HG03439 (cell line): ENCODE measurements around the gene MRPL44.

Source experiments
- ATAC-seq: cut with Tn5 transposase; IDR thresholded peaks from one replicate; pipeline ENCODE4 v1.9.1; 2021; ENCODE audit warnings: mild to moderate bottlenecking, moderate library complexity; ENCODE audit not compliant: unreplicated experiment

MRPL44 gene

GRCh38 chr2:223957092-223957851 is at the start of gene MRPL44:
MRPL44 (plus strand) TSS chr2:223957463; CDS start chr2:223957473, 10 bp downstream.
- peak; percentile 87 for ATAC-seq

DNA sequence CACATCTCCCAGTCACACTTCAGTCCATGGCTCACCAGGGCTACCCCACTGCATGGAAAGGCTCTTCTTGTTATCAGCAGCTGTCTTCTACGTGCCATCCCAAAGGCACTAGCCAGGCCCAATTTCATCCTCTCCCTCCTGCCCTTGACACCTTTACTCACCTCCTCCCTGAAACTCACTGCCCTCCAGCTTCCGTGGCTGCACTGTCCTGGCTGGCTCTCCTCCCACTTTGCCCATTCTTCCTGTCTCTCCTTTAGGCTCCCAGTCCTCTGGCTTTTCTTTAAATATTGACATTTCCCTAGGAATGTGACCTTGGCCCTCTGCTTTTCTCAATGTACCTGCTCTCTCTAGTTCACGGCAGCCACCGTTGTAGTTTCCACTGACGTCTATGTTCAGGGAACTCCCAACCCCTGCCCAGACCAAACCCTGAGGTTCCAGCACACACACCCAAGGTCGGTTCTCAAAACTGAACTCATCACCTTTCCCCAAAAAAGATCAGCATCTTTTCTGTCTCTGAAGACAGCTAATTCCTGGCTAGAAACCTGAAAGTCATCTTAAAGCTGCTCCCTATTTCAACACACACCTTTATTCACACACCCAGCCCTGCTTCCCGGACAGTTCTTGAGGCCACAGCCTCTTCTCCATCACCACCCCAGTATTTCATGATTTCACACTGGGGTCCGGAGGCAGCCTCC is 48.8 kb upstream of the MRPL44 start:
- no peak for ATAC-seq

GRCh38 chr2:223909001-223909741 is 48.1 kb upstream of the MRPL44 start:
- no peak for ATAC-seq

DNA sequence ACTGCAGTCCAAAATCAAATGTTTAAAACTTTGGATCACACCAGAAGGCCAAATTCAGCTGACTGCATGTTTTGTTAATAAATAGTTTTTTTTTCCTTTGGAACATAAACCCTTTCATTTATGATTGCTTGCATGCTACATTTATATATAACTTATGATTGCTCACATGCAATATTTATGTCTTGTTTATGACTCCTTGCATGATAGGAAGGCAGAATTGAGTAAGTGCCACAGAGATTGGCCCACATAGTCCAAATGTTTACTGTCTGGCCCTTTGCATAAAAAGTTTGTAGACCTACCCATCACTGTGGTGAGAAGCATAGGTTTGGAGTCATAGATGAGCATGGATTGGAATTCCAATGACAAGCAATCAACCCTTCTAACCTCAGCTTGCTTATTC is 42.9 kb upstream of the MRPL44 start:
- ATAC-seq = no peak

- no peak for ATAC-seq
Observed at GRCh38 chr2:223915071-223915470, 42.2 kb upstream of the MRPL44 start.

GRCh38 chr2:223916181-223916920 is 40.9 kb upstream of the MRPL44 start:
- no peak for ATAC-seq

DNA sequence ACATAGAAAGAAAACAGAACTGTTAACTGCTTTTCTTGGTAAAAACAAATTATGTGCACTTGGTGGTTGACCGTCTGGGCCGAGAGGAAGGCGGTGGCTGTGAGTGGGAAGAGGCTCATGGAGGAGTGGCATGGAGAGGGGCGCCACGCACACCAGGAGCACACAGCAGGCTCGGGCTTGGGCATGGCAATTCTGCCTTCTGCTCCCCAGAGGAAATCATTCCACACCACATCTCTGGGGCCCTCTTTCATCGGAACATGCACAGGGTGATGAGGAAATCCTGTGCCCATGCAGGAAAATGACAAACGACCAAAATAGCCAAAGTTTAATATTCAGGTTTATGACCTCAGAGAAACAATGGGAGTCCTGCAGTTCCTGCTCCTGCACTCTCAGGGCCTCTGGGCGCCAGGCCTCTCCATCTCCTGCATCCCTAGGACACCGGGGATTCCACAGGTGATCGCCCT is 38.6 kb upstream of the MRPL44 start:
- no peak for ATAC-seq

GRCh38 chr2:223920109-223920508 is 37.2 kb upstream of the MRPL44 start:
- no peak for ATAC-seq

- ATAC-seq = no peak
Observed at GRCh38 chr2:223921204-223921603, 36.1 kb upstream of the MRPL44 start.

- ATAC-seq = no peak
Observed at GRCh38 chr2:223922308-223922707, 35.0 kb upstream of the MRPL44 start.

DNA sequence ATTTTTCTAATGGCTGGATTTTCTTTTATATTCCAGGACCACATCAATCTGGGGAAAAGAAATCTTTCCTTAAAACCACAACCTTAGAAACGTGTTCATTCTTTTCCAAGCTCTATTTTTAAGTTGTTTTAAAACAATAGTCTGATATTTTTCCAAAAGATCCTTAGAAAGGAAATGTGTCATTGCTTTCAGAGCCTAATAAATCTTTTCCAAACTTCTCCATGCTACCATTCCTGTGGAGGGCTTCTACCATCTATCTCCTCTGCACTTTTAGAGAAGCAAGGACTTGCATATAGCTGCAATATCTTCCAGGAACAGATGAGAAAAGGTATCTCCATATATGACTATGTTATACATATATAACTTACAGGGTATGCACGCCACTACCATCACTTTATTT is 33.3 kb upstream of the MRPL44 start:
- no peak for ATAC-seq

GRCh38 chr2:223925106-223925505 is 32.2 kb upstream of the MRPL44 start:
- ATAC-seq = no peak

DNA sequence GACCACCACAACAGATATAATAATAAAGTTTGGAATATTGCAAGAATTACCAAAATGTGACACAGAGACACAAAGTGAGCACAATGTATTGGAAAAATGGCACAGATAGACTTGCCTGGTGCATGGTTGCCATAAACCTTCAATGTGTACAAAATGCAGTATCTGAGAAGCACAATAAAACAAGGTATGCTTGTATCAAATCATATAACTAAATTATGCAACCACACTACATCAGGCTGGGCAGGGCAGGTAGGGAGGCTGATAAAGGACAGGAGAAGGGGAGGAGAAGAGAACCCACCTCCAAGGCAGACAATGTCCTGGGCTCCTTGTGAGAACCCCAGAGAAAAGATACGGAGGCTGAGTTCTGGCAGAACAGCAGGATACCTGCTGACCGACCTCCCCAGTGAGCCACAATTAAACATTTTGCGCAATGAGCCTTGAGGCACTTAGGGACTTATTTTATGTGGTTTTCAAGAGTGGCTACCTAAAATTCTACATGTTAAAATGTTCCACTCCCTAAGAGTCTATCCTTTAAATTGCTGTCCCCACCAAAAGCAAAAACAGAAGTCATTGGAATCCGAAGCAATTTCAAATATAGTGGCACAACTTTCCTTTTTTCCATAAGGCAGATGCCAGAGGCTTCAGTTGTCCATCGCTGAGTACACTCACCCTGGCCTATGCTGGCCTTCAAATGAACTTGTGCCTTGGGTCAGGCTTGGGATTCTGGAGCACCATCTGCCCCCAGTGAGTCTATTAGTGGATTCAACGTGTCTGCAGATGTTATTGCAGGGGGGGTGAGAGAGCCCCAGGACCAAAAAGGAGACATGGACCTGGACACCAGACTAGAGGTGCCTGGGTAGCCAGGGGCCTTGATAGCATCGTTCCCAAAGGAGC is 28.9 kb upstream of the MRPL44 start:
- ATAC-seq = no peak

DNA sequence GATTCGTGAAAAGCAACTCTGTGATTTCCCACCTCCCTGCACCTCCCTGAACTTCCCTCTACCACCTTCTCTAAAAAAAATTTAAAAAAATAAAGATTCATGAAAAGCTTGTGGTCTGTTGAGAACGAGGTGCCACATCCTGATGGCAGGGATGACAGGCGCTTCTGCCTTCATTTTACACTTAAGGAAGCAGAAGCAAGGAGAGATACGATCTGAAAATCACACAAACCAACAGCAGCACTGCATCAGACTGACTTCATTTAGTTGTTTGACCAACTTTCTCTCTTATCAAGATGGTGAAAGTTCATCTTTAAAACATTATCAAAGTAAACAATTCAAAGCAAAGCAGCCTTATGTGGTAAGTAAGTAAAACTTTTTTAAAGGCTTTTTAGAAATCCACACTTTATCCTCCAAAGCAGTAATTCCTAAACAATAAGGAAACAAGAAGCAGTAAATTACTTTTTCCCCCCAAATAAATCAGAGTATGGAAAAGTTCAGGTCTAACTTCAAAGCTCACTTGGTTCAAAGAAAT is 27.6 kb upstream of the MRPL44 start:
- no peak for ATAC-seq

DNA sequence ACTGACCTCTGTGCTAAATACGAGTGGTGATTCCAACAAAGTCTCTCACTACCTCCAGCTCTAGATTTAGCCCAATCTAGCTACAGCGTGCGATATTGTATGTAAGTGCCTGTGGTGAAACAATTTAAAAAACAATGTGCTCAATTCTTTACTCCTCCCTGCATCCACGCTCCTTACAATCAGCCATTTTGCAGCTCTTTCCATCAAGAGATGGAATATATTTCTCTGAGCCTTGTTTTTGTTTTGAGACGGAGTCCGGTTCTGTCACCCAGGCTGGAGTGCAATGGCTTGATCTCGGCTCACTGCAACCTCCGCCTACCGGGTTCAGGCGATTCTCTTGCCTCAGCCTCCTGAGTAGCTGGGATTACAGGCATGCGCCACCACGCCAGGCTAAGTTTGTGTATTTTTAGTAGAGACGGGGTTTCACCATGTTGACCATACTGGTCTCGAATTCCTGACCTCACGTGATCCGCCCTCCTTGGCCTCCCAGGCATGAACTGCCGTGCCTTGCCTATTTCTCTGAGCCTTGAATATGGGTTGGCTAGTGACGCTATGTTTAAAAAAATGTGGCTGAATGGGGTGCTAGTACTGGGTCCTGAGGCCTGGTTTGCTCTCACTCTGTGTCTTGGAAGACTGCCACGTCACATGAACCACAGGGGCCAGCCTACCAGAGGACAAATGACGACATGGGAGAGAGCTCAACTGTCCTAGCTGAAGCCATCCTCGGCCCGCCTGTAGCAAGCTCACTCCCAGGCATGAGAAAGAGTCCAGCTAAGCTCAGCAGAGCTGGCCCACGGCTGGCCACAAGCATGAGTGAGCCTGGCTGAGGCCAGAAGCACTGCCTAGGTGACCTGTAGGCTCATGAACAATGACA is 26.9 kb upstream of the MRPL44 start:
- no peak for ATAC-seq

DNA sequence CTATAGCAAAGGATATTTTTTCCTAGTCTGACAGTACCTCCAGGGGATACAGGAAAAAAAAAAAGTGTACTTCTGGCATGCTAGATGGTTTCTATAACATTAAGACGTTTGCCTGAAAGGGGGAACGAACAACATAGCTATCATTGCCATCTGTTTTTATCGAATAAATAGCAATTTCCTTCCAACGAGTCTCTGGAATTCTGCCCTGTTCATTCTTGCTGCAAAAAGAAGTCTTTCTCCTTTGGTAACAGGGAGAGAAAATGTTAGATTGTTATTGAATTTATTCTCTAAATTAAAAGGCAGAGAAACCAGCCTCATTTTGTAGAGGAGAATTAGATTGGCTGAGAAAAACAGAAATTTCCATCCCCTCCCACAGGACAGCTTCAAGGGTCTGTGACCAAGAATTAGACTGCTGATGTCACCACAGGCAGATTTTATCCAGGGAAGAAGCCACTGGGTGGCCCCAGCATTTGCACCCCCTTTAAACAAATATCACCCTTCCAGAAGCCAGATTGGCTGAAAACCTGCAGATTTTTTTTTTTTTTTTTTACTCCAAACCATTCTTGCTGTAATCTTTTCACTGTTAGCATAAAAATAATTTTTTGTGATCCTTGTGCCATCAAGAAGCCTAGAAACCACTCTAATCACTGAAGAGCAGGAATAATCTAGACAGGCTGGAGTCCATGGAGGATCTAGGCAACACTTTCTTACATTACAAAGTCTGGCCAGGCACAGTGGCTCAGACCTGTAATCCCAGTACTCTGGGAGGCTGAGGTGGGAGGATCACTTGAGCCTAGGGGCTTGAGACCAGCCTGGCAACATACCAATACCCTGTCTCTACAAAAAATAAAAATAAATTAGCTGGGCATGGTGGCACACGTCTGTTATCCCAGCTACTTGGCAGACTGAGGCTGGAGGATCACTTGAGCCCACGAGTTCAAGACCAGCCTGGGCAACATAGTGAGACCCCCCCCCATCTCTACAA is 24.2 kb upstream of the MRPL44 start:
- no peak for ATAC-seq

DNA sequence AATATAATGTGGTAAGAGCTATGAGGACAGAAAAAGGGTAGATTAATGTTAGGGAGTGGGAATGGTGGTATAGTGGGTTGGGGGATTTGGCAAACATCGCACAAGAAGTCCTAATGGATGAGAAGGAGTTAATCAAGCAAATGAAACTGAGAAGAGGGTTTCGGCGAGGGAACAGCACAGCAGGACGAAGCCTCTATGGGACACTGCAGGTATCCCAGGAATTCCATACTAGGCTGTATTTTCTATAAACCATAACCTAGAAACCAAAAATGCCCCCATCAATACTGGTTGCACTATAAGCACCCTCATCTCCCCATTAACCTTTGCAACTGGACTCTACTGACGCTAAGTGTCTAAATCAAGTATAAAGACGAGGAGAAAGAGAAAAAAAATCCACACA is 22.4 kb upstream of the MRPL44 start:
- no peak for ATAC-seq
